Gastrocnemius medialis (tissue), 4 donors: Measurements from ENCODE around the gene ATP11A.
"Not testable (repeated sequence)": the region's sequence is repeated elsewhere in the genome, so short reads cannot be mapped to it uniquely, and the experiment has no call there.

Experiments
- CTCF ChIP-seq, 5 experiments: fragments of 450-650 bp in 3 of 5; fragments of 200-600 bp in 2 of 5; sonication (generic) in 2 of 5; IDR thresholded peaks in 4 of 5; conservative IDR thresholded peaks in 1 of 5; 1 replicate in 4 of 5; 2 replicates in 1 of 5; pipeline ENCODE4 v1.5.1; 2016 to 2019; ENCODE audit warnings: antibody characterized with exemption in 5 of 5, mild to moderate bottlenecking in 3 of 5, moderate library complexity in 3 of 5
- POLR2A ChIP-seq, 2 donors: fragments of 450-650 bp; IDR thresholded peaks; one replicate each; pipeline ENCODE4 v1.6.1; 2017; ENCODE audit warnings: antibody characterized with exemption in 2 of 2, mild to moderate bottlenecking in 2 of 2, moderate library complexity in 2 of 2

DNA sequence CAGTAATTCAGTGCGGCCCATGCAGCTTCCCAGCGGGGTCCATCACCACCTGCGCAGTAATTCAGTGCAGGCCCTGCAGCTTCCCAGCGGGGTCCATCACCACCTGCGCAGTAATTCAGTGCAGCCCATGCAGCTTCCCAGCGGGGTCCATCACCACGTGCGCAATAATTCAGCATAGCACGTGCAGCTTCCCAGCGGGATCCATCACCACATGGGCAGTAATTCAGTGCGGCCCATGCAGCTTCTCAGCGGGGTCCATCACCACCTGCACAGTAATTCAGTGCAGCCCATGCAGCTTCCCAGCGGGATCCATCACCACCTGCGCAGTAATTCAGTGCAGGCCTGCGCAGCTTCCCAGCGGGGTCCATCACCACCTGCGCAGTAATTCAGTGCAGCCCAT lies 173.5 kb downstream of the ATP11A start:
- TF ChIP-seq CTCF (IDR thresholded peaks at IDR 0.05 in 4 of 5, conservative IDR thresholded peaks at IDR 0.05 in 1 of 5); POLR2A (IDR thresholded peaks at IDR 0.05): not testable (repeated sequence)
